Left renal pelvis (tissue), 4 donors: ENCODE data around the gene SPATA16. TPM values are rescaled to one million over a fixed set of nuclear protein-coding genes. Genes with fewer than 3 reads are reported as not detected.

ENCODE experiments used
- DNase-seq, 4 donors: peaks; one replicate each; pipeline ENCODE4 v3.0.0-alpha.2; 2013; ENCODE audit warnings: low read depth in 4 of 4, low spot score in 3 of 4
- polyA plus RNA-seq, 4 donors: library from polyadenylated mRNA; unstranded; fragments of 120-200 nt; gene quantifications; one replicate each; pipeline ENCODE4 v1.2.1, GENCODE V29; 2013; ENCODE audit not compliant: insufficient read length in 4 of 4

SPATA16 gene
- polyA plus RNA-seq, 4 donors: not detected

DNA sequence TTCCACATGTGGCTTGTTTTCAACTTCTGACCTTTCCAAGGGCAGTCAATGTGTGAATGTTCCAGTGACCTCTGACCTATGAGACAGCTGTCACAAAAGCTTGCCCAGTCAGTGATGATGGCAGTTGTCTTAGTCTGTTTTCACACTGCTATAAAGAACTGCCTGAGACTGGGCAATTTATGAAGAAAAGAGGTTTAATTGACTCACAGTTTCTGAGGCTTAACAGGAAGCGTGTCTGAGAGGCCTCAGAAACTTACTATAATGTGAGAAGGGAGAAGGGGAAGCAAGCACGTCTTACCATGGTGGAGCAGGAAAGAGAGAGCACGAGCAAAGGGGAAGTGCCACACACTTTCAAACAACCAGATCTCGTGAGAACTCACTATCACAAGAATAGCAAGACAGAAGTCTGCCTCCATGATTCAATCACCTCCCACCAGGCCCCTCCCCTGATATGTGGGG, 294.9 kb downstream of the SPATA16 start:
- DNase-seq: no peak

DNA sequence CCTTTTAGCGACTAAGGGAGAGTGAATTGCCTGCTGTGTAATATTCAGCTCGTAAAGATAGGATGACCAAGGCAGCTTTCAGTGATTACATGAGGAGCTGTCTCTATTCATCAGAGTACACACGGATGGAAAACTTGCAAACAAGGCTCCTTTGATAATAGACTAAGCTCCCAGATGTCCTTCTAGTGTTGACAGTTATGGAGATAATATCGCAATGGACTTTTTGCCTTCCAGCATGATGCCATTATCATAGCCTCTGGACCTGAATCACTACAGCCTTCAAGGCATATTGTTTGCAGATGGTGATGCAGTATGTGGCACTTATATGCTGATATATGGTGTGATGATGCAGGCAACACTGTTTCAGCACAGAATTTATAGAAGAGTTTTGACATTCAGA, 296.6 kb downstream of the SPATA16 start:
- no peak for DNase-seq

DNA sequence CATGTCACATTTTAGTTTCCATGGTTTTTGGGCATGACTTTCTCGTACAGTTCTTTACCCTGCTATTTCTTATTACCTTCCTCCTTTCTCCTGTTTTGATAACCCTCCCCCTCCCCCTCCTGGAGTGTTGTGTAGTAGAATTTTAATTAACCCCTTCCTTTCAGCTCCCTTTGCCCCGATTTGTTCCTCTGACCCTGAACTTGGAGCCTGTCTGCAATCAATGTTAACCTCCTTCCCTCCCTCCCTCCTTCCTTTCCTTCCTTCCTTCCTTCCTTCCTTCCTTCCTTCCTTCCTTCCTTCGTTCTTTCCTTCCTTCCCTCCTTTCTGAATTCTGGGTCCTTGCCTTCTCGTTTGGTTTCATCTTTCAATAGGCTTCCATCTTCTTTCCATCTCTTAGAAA, 300.1 kb downstream of the SPATA16 start:
- no peak for DNase-seq

DNA sequence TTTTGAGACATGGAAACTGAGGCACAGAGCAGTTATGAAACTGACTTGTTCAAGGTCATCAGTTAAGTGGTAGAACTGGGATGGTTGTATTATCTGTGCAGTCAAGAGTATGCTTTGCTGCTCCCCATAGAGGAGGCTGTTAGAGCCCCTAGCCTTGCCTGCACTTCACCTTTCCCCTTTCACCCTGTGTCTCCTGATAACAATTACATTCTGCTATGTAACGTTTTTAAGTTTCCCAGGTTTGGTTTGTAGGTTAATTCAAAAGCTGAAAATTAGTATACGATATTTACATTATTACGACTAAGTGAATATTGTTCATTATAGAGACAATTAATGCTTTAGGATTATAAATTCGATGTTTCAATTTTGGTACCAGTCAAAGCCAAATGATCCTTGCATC, 300.6 kb downstream of the SPATA16 start:
- no peak for DNase-seq

DNA sequence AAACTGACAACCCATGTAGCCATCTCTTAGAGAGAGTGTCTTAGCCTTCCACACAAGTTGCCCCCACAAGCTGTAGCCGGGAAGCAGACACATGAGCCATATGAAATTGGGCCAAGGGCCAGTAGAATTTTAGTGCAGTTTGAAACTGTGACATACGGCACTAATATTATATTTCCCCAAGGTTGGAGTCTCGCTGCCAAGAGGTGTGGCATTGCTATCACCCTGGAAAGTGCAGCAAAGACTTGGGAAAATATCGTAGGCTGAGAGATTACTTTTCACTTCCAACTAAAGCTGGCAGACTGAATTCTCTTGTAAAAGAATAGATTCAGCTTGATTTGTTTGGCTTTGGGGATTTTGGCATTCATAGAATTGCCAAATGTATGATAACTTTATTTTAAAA, 301.4 kb downstream of the SPATA16 start:
- no peak for DNase-seq
